DOHH2 (cell line): ENCODE results near the gene PLTP.

Experiments
- H3F3A ChIP-seq: fragments of 200-600 bp; sonication (generic), shearing (Covaris generic); 2 replicates; pipeline ENCODE4 v1.6.0; 2016; ENCODE audit warnings: antibody characterized with exemption, mild to moderate bottlenecking; ENCODE audit not compliant: control insufficient read depth, insufficient read depth
- H3K27ac ChIP-seq: fragments of 200-600 bp; sonication (generic); 2 replicates; pipeline ENCODE4 v1.5.1; 2014; ENCODE audit warnings: low read depth, mild to moderate bottlenecking, low read length, moderate library complexity
- H3K27me3 ChIP-seq: fragments of 200-600 bp; sonication (generic); 2 replicates; pipeline ENCODE4 v1.6.1; 2014; ENCODE audit warnings: mild to moderate bottlenecking, low read length, mixed read lengths; ENCODE audit not compliant: control insufficient read depth
- H3K36me3 ChIP-seq: fragments of 200-600 bp; sonication (generic); 2 replicates; pipeline ENCODE4 v1.6.1; 2014; ENCODE audit warnings: mild to moderate bottlenecking, low read length, moderate library complexity, mixed read lengths; ENCODE audit not compliant: control insufficient read depth
- H3K4me1 ChIP-seq: fragments of 200-600 bp; sonication (generic); 2 replicates; pipeline ENCODE4 v1.6.1; 2014; ENCODE audit warnings: mild to moderate bottlenecking, low read length, mixed read lengths; ENCODE audit not compliant: control insufficient read depth
- H3K4me2 ChIP-seq: fragments of 200-600 bp; sonication (generic); 2 replicates; pipeline ENCODE4 v1.6.0; 2014; ENCODE audit warnings: mild to moderate bottlenecking, low read length, moderate library complexity
- H3K4me3 ChIP-seq: fragments of 200-600 bp; sonication (generic); 2 replicates; pipeline ENCODE4 v1.5.1; 2014; ENCODE audit warnings: mild to moderate bottlenecking, low read length, mixed read lengths
- H3K79me2 ChIP-seq: fragments of 200-600 bp; sonication (generic); 2 replicates; pipeline ENCODE4 v1.6.1; 2014; ENCODE audit warnings: mild to moderate bottlenecking, low read length, mixed read lengths; ENCODE audit not compliant: control insufficient read depth
- H3K9me2 ChIP-seq: fragments of 200-600 bp; sonication (generic); replicated peaks from 2 replicates; pipeline ENCODE4 v1.6.1; 2014; ENCODE audit warnings: mild to moderate bottlenecking, low read length, mixed read lengths; ENCODE audit not compliant: control insufficient read depth
- H3K9me3 ChIP-seq: fragments of 200-600 bp; sonication (generic); 2 replicates; pipeline ENCODE4 v1.6.1; 2014; ENCODE audit warnings: antibody characterized with exemption, low read length, mixed read lengths; ENCODE audit not compliant: control insufficient read depth, insufficient read depth
- H4K20me1 ChIP-seq: fragments of 200-600 bp; sonication (generic); 2 replicates; pipeline ENCODE4 v1.6.0; 2014; ENCODE audit warnings: low read depth, mild to moderate bottlenecking, antibody characterized with exemption, low read length, moderate library complexity; ENCODE audit not compliant: control insufficient read depth, insufficient read depth
- EZH2phosphoT487 ChIP-seq: fragments of 200-600 bp; sonication (generic); IDR thresholded peaks from 2 replicates; pipeline ENCODE4 v1.6.1; 2017; ENCODE audit warnings: borderline replicate concordance, mild to moderate bottlenecking, antibody characterized with exemption, low read length, moderate library complexity, mixed read lengths
- TF ChIP-seq, protein P1 (sequence below): fragments of 200-600 bp; sonication (generic); IDR thresholded peaks from one replicate; pipeline ENCODE4 v1.5.1; 2014; ENCODE audit warnings: antibody characterized with exemption, mild to moderate bottlenecking, low read depth, low read length; ENCODE audit not compliant: poor library complexity, severe bottlenecking

PLTP gene

DNA sequence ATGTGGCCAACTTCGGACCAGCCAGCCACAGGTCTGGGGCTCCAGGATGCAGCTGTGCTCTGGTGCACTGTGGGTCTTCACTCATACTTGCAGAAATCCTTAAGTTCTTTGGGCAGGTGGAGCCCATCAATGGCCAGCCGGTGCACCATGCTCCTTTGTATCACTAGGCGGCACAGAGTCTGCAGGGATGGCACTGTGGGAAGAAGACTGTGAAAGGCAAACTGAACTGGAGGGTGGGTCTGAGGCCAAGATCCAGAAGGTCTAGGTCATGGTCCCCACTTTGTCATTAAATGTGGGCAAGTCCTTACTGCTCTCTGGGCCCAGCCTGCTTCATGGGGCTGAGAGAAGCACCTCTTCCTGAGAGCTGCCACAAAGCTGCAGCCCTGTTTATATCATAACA is 23.3 kb downstream of the PLTP start:
- TF ChIP-seq, protein P1, sequence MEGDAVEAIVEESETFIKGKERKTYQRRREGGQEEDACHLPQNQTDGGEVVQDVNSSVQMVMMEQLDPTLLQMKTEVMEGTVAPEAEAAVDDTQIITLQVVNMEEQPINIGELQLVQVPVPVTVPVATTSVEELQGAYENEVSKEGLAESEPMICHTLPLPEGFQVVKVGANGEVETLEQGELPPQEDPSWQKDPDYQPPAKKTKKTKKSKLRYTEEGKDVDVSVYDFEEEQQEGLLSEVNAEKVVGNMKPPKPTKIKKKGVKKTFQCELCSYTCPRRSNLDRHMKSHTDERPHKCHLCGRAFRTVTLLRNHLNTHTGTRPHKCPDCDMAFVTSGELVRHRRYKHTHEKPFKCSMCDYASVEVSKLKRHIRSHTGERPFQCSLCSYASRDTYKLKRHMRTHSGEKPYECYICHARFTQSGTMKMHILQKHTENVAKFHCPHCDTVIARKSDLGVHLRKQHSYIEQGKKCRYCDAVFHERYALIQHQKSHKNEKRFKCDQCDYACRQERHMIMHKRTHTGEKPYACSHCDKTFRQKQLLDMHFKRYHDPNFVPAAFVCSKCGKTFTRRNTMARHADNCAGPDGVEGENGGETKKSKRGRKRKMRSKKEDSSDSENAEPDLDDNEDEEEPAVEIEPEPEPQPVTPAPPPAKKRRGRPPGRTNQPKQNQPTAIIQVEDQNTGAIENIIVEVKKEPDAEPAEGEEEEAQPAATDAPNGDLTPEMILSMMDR: no peak
- TF ChIP-seq EZH2phosphoT487: no peak
- H3K4me2 ChIP-seq: no peak overlapping the region
- H3K4me3 ChIP-seq: no peak overlapping the region

DNA sequence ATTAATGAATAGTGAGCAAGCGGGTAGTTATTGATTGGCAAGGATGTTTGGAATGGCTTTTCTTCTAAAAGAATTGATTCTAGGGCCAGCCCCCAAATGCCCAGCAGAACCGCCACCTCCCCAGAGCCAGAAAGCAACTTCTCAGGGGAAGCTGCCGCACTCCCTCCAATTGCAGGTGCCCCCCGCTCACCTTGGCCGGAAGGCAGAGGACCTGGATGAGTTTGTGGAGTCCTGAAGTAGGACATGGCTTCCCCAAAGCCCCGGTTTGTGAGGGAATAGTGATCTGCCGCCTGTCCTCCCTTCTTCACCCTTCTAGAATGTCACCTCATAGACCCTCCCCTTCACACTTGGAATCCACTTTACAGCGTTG is 24.6 kb downstream of the PLTP start, which contains the start of gene SPATA25:
TSS of gene SPATA25 (minus strand) at position 277 of the 370 bp plus-strand sequence. CDS start at position 245, 32 bp downstream.
- H4K20me1 ChIP-seq: no peaks in the 10 kb centered on the region
- no peak within 1 kb of the TSS for H3K27ac ChIP-seq
- no peak within 1 kb of the TSS for H3K4me3 ChIP-seq
- peaks cover 19% of the 10 kb centered on the region for H3K4me1 ChIP-seq
- H3K9me2 ChIP-seq: no peaks in the 10 kb centered on the region
- TF ChIP-seq, protein P1: no peak
- no peak for TF ChIP-seq EZH2phosphoT487
- no peaks in the 10 kb centered on the region for H3K9me3 ChIP-seq
- H3K4me2 ChIP-seq: no peak within 1 kb of the TSS
- peaks cover 28% of the 10 kb centered on the region for H3K36me3 ChIP-seq
- H3K79me2 ChIP-seq: peaks cover 14% of the 10 kb centered on the region
- no peaks in the 10 kb centered on the region for H3K27me3 ChIP-seq
- H3F3A ChIP-seq: no peaks in the 10 kb centered on the region

More for the DNA sequence above, 23.3 kb downstream of the PLTP start:
- Histone ChIP-seq H3K36me3 (peaks cover 14% of the 10 kb centered on the region), H4K20me1 (no peaks in the 10 kb centered on the region), H3F3A (no peaks in the 10 kb centered on the region), H3K9me2 (no peaks in the 10 kb centered on the region), H3K79me2 (peaks cover under 1% of the 10 kb centered on the region), H3K27ac (no peak overlapping the region), H3K4me1 (peaks cover 23% of the 10 kb centered on the region), H3K9me3 (no peaks in the 10 kb centered on the region), H3K27me3 (no peaks in the 10 kb centered on the region)

DNA sequence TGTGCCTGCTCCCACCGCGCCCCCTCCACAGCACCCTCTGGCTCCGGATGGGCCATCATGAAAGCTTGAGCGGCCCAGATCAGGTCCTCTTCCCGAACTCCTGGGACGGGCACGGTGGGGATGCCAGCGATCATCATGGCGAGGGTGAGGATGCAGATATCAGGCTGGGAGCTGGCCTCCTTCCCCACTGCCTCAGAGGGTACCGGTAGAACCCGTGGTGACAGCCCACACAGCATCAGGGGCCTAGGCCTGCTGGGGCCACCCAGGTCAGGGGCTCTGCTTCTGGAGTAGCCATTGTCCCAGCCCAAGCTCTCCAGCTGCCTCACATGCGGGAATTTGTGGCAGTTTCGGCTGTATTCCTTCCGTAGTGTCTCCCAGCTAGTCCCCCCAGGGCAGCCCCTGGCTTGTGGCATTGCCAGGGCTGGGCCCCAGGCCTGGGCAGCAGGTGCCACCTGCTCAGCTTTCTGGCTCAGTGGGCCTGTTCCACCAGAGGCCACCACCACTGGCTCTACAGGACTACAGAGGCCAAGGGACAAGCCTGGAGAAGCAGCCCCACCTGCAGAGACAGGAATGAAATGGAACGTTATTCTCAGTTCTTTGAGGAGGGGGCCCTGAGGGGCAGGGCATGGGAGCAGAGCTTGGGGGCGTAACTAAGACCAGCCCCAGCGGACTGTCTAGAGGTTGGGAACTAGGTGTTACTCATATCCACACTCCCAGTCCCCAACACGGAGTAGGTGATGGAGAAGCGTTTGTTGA is 25.2 kb downstream of the PLTP start:
- no peaks in the 10 kb centered on the region for H3F3A ChIP-seq
- H3K79me2 ChIP-seq: peaks cover 20% of the 10 kb centered on the region
- peaks cover 19% of the 10 kb centered on the region for H3K4me1 ChIP-seq
- no peak overlapping the region for H3K27ac ChIP-seq
- TF ChIP-seq, protein P1: no peak
- TF ChIP-seq EZH2phosphoT487: no peak
- H3K9me3 ChIP-seq: no peaks in the 10 kb centered on the region
- no peak overlapping the region for H3K4me2 ChIP-seq
- peaks cover 30% of the 10 kb centered on the region for H3K36me3 ChIP-seq
- H3K4me3 ChIP-seq: no peak overlapping the region
- H4K20me1 ChIP-seq: no peaks in the 10 kb centered on the region
- H3K27me3 ChIP-seq: no peaks in the 10 kb centered on the region
- H3K9me2 ChIP-seq: no peaks in the 10 kb centered on the region
